Endothelial cell of umbilical vein (primary cell): ENCODE data around the gene RSRC2. TPM values are rescaled to one million over a fixed set of nuclear protein-coding genes. Genes with fewer than 3 reads are reported as not detected.

Source experiments
- BruUV-seq: library from RNA; stranded (reverse); fragments of 400-500 nt; replicated peaks from 2 replicates; lab custom pipeline; 2021; lab: Mats Ljungman, UMichigan
- CTCF ChIA-PET: fragments of 300-600, 350-600 bp; sonication (Branson Sonifier 250); formaldehyde crosslinking; loops from one replicate; lab custom pipeline; 2021; ENCODE audit warnings: antibody characterized with exemption, inconsistent platforms; lab: Charles Lee
- POLR2A ChIA-PET: fragments of 300-600, 350-600 bp; sonication (Branson Sonifier 250); formaldehyde crosslinking; loops from one replicate; lab custom pipeline; 2021; ENCODE audit warnings: antibody characterized with exemption, inconsistent platforms; lab: Charles Lee
- DNase-seq: peaks from one replicate; pipeline ENCODE4 v3.0.0-alpha.2; 2011; ENCODE audit warnings: low read depth, low spot score
- FAIRE-seq: peaks from 2 replicates; lab custom pipeline; 2011; peaks lifted over from hg19 to GRCh38; lab: Jason Lieb, UNC
- H2AFZ ChIP-seq: 2 replicates; pipeline ENCODE4 v1.6.0; 2012; ENCODE audit warnings: low read depth, low read length, control low read depth, inconsistent platforms
- H3K27ac ChIP-seq: 2 replicates; pipeline ENCODE4 v1.5.1; 2011; ENCODE audit warnings: low read depth, mild to moderate bottlenecking, control low read depth, low read length, moderate library complexity; ENCODE audit not compliant: insufficient read depth
- H3K27me3 ChIP-seq, 2 experiments: 2 replicates each; pipeline versions ENCODE4 v1.6.0 to v1.6.1; 2011; ENCODE audit warnings: low read length in 2 of 2, mixed read lengths in 1 of 2; ENCODE audit not compliant: control insufficient read depth in 2 of 2, insufficient read depth in 2 of 2
- H3K36me3 ChIP-seq, 2 experiments: 2 replicates in 1 of 2; 3 replicates in 1 of 2; pipeline ENCODE4 v1.5.1; 2011; ENCODE audit warnings: low read length in 2 of 2, mild to moderate bottlenecking in 1 of 2, moderate library complexity in 1 of 2; ENCODE audit not compliant: control insufficient read depth in 2 of 2, insufficient read depth in 2 of 2; ENCODE audit errors: extremely low read depth in 1 of 2
- H3K4me1 ChIP-seq: 3 replicates; pipeline ENCODE4 v1.5.1; 2011; ENCODE audit warnings: mild to moderate bottlenecking, low read length; ENCODE audit not compliant: control insufficient read depth, insufficient read depth; ENCODE audit errors: extremely low read depth
- H3K4me2 ChIP-seq: 2 replicates; pipeline ENCODE4 v1.6.1; 2011; ENCODE audit warnings: low read length, control low read depth, mixed read lengths; ENCODE audit not compliant: insufficient read depth
- H3K4me3 ChIP-seq, 3 experiments: fragments of 200-600 bp in 1 of 3; sonication (generic), shearing (Covaris generic) in 1 of 3; replicated peaks in 1 of 3; 2 replicates each; pipeline ENCODE4 v1.5.1; 2011 to 2016; ENCODE audit warnings: control low read depth in 3 of 3, low read length in 3 of 3, mild to moderate bottlenecking in 2 of 3, inconsistent platforms in 1 of 3, low read depth in 1 of 3, moderate library complexity in 1 of 3; ENCODE audit not compliant: insufficient read depth in 1 of 3
- H3K79me2 ChIP-seq: 2 replicates; pipeline ENCODE4 v1.6.0; 2012; ENCODE audit warnings: low read length, inconsistent platforms; ENCODE audit not compliant: control insufficient read depth, insufficient read depth
- H3K9ac ChIP-seq: replicated peaks from 2 replicates; pipeline ENCODE3; 2011; ENCODE audit warnings: low read length, control low read depth; ENCODE audit not compliant: insufficient read depth; ENCODE audit errors: extremely low read depth
- H3K9me1 ChIP-seq: replicated peaks from 3 replicates; pipeline ENCODE4 v1.6.0; 2011; ENCODE audit warnings: mild to moderate bottlenecking, low read length; ENCODE audit not compliant: control insufficient read depth, insufficient read depth; ENCODE audit errors: extremely low read depth
- H3K9me3 ChIP-seq: replicated peaks from 2 replicates; pipeline ENCODE4 v1.5.1; 2012; ENCODE audit warnings: low read length, inconsistent platforms; ENCODE audit not compliant: control insufficient read depth, insufficient read depth
- H4K20me1 ChIP-seq: replicated peaks from 2 replicates; pipeline ENCODE3; 2011; ENCODE audit warnings: mild to moderate bottlenecking, low read length; ENCODE audit not compliant: control insufficient read depth, insufficient read depth; ENCODE audit errors: extremely low read depth
- CTCF ChIP-seq, 2 donors: IDR thresholded peaks; 1 replicate in 1 of 2; 2 replicates in 1 of 2; pipeline ENCODE4 v1.5.1; 2011; ENCODE audit warnings: low read length in 2 of 2, mild to moderate bottlenecking in 2 of 2, moderate library complexity in 2 of 2, control low read depth in 1 of 2, inconsistent platforms in 1 of 2, low read depth in 1 of 2; ENCODE audit not compliant: insufficient read depth in 1 of 2; ENCODE audit errors: extremely low read depth in 1 of 2
- EZH2 ChIP-seq: IDR thresholded peaks from 2 replicates; pipeline ENCODE4 v1.6.1; 2012; ENCODE audit warnings: borderline replicate concordance, low read depth, mild to moderate bottlenecking, moderate library complexity, low read length, inconsistent platforms; ENCODE audit not compliant: severe bottlenecking
- FOS ChIP-seq: IDR thresholded peaks from 2 replicates; pipeline ENCODE4 v1.6.1; 2011; ENCODE audit warnings: mild to moderate bottlenecking, low read length, moderate library complexity, borderline replicate concordance; ENCODE audit not compliant: insufficient read depth
- GATA2 ChIP-seq: IDR thresholded peaks from 2 replicates; pipeline ENCODE4 v1.7.0; 2011; ENCODE audit warnings: low read depth, mild to moderate bottlenecking, moderate library complexity, mixed read lengths, low read length; ENCODE audit not compliant: insufficient read length, insufficient read depth
- JUN ChIP-seq: IDR thresholded peaks from 2 replicates; pipeline ENCODE4 v1.6.1; 2011; ENCODE audit warnings: borderline replicate concordance, low read depth; ENCODE audit not compliant: insufficient read length, insufficient read depth
- MAX ChIP-seq: IDR thresholded peaks from 2 replicates; pipeline ENCODE4 v1.6.1; 2011; ENCODE audit not compliant: insufficient read depth, insufficient read length
- MYC ChIP-seq: IDR thresholded peaks from one replicate; pipeline ENCODE4 v1.6.1; 2011; ENCODE audit warnings: mild to moderate bottlenecking, low read depth, low read length
- POLR2A ChIP-seq: IDR thresholded peaks from 2 replicates; pipeline ENCODE4 v1.6.1; 2012; ENCODE audit warnings: low read depth, mild to moderate bottlenecking, control low read depth, low read length
- POLR2AphosphoS5 ChIP-seq: IDR thresholded peaks from 2 replicates; pipeline ENCODE4 v1.6.1; 2012; ENCODE audit warnings: low read depth, mild to moderate bottlenecking, control low read depth, low read length, moderate library complexity; ENCODE audit not compliant: insufficient read depth
- dilution Hi-C: fragments of 300-500 bp; cut with MboI; formaldehyde crosslinking; loops from one replicate; pipeline ENCODE4 v1.15.0; 2019; ENCODE audit warnings: low sequenced_read_pairs; ENCODE audit not compliant: extremely low pct_ligation_motif_present
- intact Hi-C: fragments of 100-400 bp; cut with micrococcal nuclease; formaldehyde crosslinking; loops from one replicate; pipeline ENCODE4 v1.10.0; 2022
- polyA plus RNA-seq, 4 experiments: library from polyadenylated mRNA; depleted of rRNA in 3 of 4; stranded (reverse) in 3 of 4; unstranded in 1 of 4; fragments of >200 nt; gene quantifications; 2 replicates each; pipeline versions ENCODE4 v1.2.1 to v1.2.3, GENCODE V29; 2011 to 2012; ENCODE audit warnings: missing spikeins in 1 of 4
- total RNA-seq: library from RNA; stranded (reverse); gene quantifications from 2 replicates; pipeline ENCODE4 v1.2.3, GENCODE V29; 2021

RSRC2 gene
- total and polyA plus RNA-seq, 2 donors (not counting 3 experiments of a cell fraction or from before 2014, with no cell fraction given): 17.6 to 81.1 TPM

DNA sequence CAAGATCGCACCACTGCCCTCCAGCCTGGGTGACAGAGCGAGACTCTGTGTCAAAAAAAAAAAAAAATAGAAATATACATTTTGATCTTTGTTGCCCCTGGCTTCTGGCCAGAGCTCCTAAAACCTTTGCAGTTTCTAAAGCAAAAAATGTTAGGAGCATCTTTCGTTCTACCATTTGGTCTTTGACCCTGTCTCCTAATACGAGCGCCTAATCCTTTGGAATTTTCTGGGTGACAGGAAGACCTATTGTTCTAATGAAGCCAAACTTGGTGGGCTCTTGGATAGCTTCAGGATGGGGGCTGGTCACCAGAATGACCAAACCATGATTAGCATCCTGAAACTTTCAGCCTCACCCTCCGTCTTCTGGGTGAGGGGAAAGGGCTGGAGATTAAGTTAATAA is 72.0 kb downstream of the RSRC2 start:
- DNase-seq (no peak), FAIRE-seq (no peak)
- CTCF ChIA-PET: interaction anchor here (0.7 to 1.4 kb wide), 3 partner anchors 17 to 55 kb away, joined by 3 to 8 read pairs (median 4); no protein-coding TSS in a partner anchor
- intact Hi-C loops (no loop called here), dilution Hi-C loops (no loop called here)
- no TSS peak for BruUV-seq
- Histone ChIP-seq H3K4me1 (no peaks in the 10 kb centered on the region), H4K20me1 (no peaks in the 10 kb centered on the region), H3K4me3 (no peak overlapping the region), H3K27ac (no peak overlapping the region), H3K9me3 (no peaks in the 10 kb centered on the region), H2AFZ (no peak overlapping the region), H3K4me2 (no peak overlapping the region), H3K9ac (no peak overlapping the region), H3K9me1 (no peaks in the 10 kb centered on the region), H3K79me2 (no peaks in the 10 kb centered on the region), H3K36me3 (no peaks in the 10 kb centered on the region), H3K27me3 (no peaks in the 10 kb centered on the region)
- TF ChIP-seq JUN (no peak), MAX (no peak), POLR2A (no peak), CTCF (IDR thresholded peaks at IDR 0.05; ENCODE audit: extremely low read depth in 1 of 2, insufficient read depth in 1 of 2, low read depth in 1 of 2, low read length in 2 of 2) (no peak), POLR2AphosphoS5 (no peak), EZH2 (no peak), FOS (no peak), GATA2 (no peak), MYC (no peak)
- POLR2A ChIA-PET: interaction anchor here (0.6 kb wide), 1 partner anchor 49 kb away, joined by 3 read pairs; no protein-coding TSS in a partner anchor
